AML-193 (cell line): ENCODE data around the gene RPA3.

Source experiments
- DNase-seq, 2 experiments: peaks; one replicate each; lab custom pipeline; 2025; lab: John Stamatoyannopoulos, UW

RPA3 gene

GRCh38 chr7:7653593-7654187 is 64.7 kb downstream of the RPA3 start:
- peak; percentile 8 to 19 for DNase-seq

GRCh38 chr7:7652798-7653540 is 65.4 kb downstream of the RPA3 start:
- DNase-seq = no peak

GRCh38 chr7:7651479-7651878 is 66.9 kb downstream of the RPA3 start:
- no peak for DNase-seq

- no peak for DNase-seq
Measured at GRCh38 chr7:7650682-7651206, 67.7 kb downstream of the RPA3 start.

- no peak for DNase-seq
Measured at GRCh38 chr7:7647495-7648036, 70.8 kb downstream of the RPA3 start.

- no peak for DNase-seq
Measured at GRCh38 chr7:7642081-7642480, 76.3 kb downstream of the RPA3 start.

- no peak for DNase-seq
Measured at GRCh38 chr7:7641129-7641663, 77.2 kb downstream of the RPA3 start.

GRCh38 chr7:7640221-7641128 is 77.9 kb downstream of the RPA3 start, which contains the start of gene UMAD1:
UMAD1 (plus strand) TSS chr7:7640752; CDS start chr7:7673372, 32,620 bp downstream.
- DNase-seq = peak; percentile 98 to 99

- no peak for DNase-seq
Measured at GRCh38 chr7:7639847-7640220, 78.6 kb downstream of the RPA3 start.

- DNase-seq = no peak
Measured at GRCh38 chr7:7639421-7639820, 79.0 kb downstream of the RPA3 start.

GRCh38 chr7:7630626-7631329 is 87.6 kb downstream of the RPA3 start:
- no peak for DNase-seq

- no peak for DNase-seq
Measured at GRCh38 chr7:7628476-7628875, 89.9 kb downstream of the RPA3 start.

GRCh38 chr7:7620644-7621210 is 97.7 kb downstream of the RPA3 start:
- DNase-seq = no peak

GRCh38 chr7:7620236-7620635 is 98.2 kb downstream of the RPA3 start:
- no peak for DNase-seq

- DNase-seq = no peak
Measured at GRCh38 chr7:7618410-7618809, 100.0 kb downstream of the RPA3 start.

GRCh38 chr7:7617550-7617949 is 100.9 kb downstream of the RPA3 start:
- DNase-seq = no peak

GRCh38 chr7:7614018-7614741 is 104.2 kb downstream of the RPA3 start:
- DNase-seq = no peak

- no peak for DNase-seq
Measured at GRCh38 chr7:7613210-7613609, 105.2 kb downstream of the RPA3 start.

- DNase-seq = no peak
Measured at GRCh38 chr7:7612519-7612918, 105.9 kb downstream of the RPA3 start.

GRCh38 chr7:7609330-7609729 is 109.1 kb downstream of the RPA3 start:
- DNase-seq = no peak
